ENCODE data around the gene FAM124A. TPM values are rescaled to one million over a fixed set of nuclear protein-coding genes. Genes with fewer than 3 reads are reported as not detected.
A peak's percentile ranks its signal among the peaks of the same experiment; 100 is the strongest.

The FAM124A gene
- total and polyA plus RNA-seq, 2 of the 8 experiments (the other 6 are each of a cell fraction or from before 2014, with no cell fraction given), result 40.7 to 49.9 TPM

DNA sequence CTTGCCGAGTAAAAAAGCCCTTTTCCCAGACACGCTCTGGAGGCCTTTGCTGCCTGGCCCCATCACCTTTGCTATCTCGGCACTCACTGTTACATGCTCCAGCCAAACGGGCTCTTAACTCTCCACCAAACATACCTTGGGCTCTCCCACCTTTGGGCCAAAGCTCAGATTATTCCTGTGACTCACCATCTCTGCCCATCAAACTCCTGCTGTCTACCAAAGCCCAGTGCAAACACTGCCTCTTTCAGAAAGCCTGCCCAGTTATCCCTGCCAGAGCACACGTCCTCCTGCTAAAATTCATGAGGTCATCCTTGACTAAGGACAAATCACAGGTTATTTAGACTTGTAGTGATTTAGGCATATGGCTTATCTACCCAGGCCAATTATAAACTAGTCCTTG, 69.1 kb downstream of the FAM124A start:
- Histone ChIP-seq H3K14ac (ENCODE audit: insufficient read length) (no peak overlapping the region), H3K9me3 (ENCODE audit: insufficient read depth in 2 of 2, low read depth in 1 of 2, low read length in 1 of 2) (no peaks in the 10 kb centered on the region; a peak in 1 of 4 replicates), H3K79me2 (ENCODE audit: control insufficient read depth in 1 of 2, insufficient read depth in 2 of 2, low read length in 2 of 2) (no peaks in the 10 kb centered on the region), H3K23ac (ENCODE audit: insufficient read length) (no peak overlapping the region), H2BK5ac (ENCODE audit: low read depth, low read length) (no peak overlapping the region; the same call in 1 of the 2 replicates), H3K4ac (replicated peaks; ENCODE audit: insufficient read length, low read depth, low read length) (no peak overlapping the region), H2BK15ac (ENCODE audit: low read length) (0 out of 2 replicates have a peak overlapping the region, but pooled peaks have one; percentile 50), H4K91ac (replicated peaks; ENCODE audit: insufficient read length, low read length) (no peak overlapping the region), H4K5ac (ENCODE audit: insufficient read length, low read depth, low read length) (no peak overlapping the region), H3K79me1 (ENCODE audit: low read depth, low read length) (no peaks in the 10 kb centered on the region), H3K56ac (replicated peaks; ENCODE audit: insufficient read length, low read depth, low read length) (no peak overlapping the region), H2BK20ac (ENCODE audit: low read length) (peak overlapping the region; percentile 88), H3K4me1 (replicated peaks in 1 of 4; ENCODE audit: control insufficient read depth in 3 of 4, insufficient read depth in 4 of 4, low read length in 3 of 4) (peaks cover 0 to 5% (median 2%) of the 10 kb centered on the region in 4 experiments; a peak in 4 of 7 replicates), H4K20me1 (replicated peaks in 1 of 2; ENCODE audit: control insufficient read depth in 1 of 2, insufficient read depth in 2 of 2, low read length in 2 of 2) (no peaks in the 10 kb centered on the region), H3K27me3 (replicated peaks in 1 of 4; ENCODE audit: control insufficient read depth in 3 of 4, extremely low read depth in 1 of 4, insufficient read depth in 3 of 4, low read length in 3 of 4) (no peaks in the 10 kb centered on the region), H4K8ac (ENCODE audit: extremely low read depth, insufficient read depth, low read length) (no peak overlapping the region), H3K4me3 (ENCODE audit: extremely low read depth in 1 of 4, insufficient read depth in 2 of 4, low read depth in 3 of 4, low read length in 4 of 4) (no peak overlapping the region), H3K4me2 (ENCODE audit: insufficient read depth in 1 of 2, low read depth in 2 of 2, low read length in 2 of 2) (no peak overlapping the region), H2BK120ac (replicated peaks; ENCODE audit: low read depth, low read length) (no peak overlapping the region), H2BK12ac (ENCODE audit: low read depth, low read length) (peak overlapping the region; percentile 79; the same call in 1 of the 2 replicates), H3K36me3 (ENCODE audit: control insufficient read depth in 2 of 4, insufficient read depth in 4 of 4, low read length in 3 of 4) (no peaks in the 10 kb centered on the region), H3K27ac (ENCODE audit: low read depth, low read length) (no peak overlapping the region), H3K18ac (ENCODE audit: extremely low read depth, low read length) (0 out of 2 replicates have a peak overlapping the region, but pooled peaks have one; percentile 39), H3K9ac (replicated peaks in 1 of 4; ENCODE audit: extremely low read depth in 1 of 4, low read depth in 3 of 4, low read length in 3 of 4) (no peak overlapping the region), H3K23me2 (ENCODE audit: low read depth, low read length) (peaks cover 2% of the 10 kb centered on the region; the same call in 1 of the 2 replicates), H2AFZ (ENCODE audit: low read length) (no peak overlapping the region), H2AK5ac (ENCODE audit: low read depth, low read length) (no peak overlapping the region)
- ChIA-PET POLR2A (ENCODE audit: partially characterized antibody) (interaction anchor here (0.9 kb wide), 2 partner anchors 11 to 41 kb away, joined by 3 read pairs; no protein-coding TSS in a partner anchor), CTCF (ENCODE audit: partially characterized antibody) (interaction anchor here (0.7 to 1.5 kb wide), 4 partner anchors 24 to 166 kb away, joined by 3 to 6 read pairs (median 4); no protein-coding TSS in a partner anchor)
- FAIRE-seq (no peak), DNase-seq (ENCODE audit: low read depth in 1 of 2, low spot score in 2 of 2) (peak in 1 of 2 experiments; percentile 29)
- WGBS, 2 experiments (ENCODE audit: extremely low coverage in 1 of 2, insufficient coverage in 1 of 2, insufficient read length in 1 of 2, insufficient replicate concordance in 2 of 2, low coverage in 1 of 2, low lambda C conversion rate in 2 of 2, missing lambda C conversion rate in 1 of 2), result 86% methylated on average over 5 of the region's 5 CpGs; no CpG with 5 or more reads in 1 of the 2 experiments
- no peak for TF ChIP-seq BCL11A (IDR thresholded peaks at IDR 0.05; ENCODE audit: low read depth in 2 of 2, low read length in 2 of 2)
- no peak for TF ChIP-seq JUND (IDR thresholded peaks at IDR 0.05; ENCODE audit: low read length)
- TF ChIP-seq HDAC6 (IDR thresholded peaks at IDR 0.05; ENCODE audit: low read depth, low read length), result no peak

Data from H1 (cell line).